NCI-H1436 treated with DMSO at 0.1 percent for 48 hours (cell line): ENCODE data around the gene THRB.

Experiments
- DNase-seq: peaks from one replicate; lab custom pipeline; 2025; lab: John Stamatoyannopoulos, UW

Gene THRB

DNA sequence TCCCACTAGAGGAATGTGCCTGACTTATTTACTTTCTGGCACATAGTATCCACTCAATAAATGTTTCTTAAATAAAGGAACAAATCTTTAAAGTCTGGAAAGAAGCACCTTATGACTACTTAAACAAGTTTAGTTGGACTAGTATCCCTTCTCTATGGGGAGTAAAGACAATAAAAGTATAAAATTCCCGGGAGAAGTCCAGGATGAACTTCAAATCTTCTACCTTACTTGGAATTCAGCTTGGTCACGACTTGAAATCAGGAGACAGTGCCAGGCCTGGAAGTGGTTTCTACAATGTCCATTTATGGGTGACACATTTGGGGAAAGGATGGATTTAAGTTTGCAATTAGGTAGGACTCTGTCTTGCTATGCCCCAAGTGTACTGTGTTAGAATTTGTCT is 353.1 kb downstream of the THRB start:
- no peak for DNase-seq

DNA sequence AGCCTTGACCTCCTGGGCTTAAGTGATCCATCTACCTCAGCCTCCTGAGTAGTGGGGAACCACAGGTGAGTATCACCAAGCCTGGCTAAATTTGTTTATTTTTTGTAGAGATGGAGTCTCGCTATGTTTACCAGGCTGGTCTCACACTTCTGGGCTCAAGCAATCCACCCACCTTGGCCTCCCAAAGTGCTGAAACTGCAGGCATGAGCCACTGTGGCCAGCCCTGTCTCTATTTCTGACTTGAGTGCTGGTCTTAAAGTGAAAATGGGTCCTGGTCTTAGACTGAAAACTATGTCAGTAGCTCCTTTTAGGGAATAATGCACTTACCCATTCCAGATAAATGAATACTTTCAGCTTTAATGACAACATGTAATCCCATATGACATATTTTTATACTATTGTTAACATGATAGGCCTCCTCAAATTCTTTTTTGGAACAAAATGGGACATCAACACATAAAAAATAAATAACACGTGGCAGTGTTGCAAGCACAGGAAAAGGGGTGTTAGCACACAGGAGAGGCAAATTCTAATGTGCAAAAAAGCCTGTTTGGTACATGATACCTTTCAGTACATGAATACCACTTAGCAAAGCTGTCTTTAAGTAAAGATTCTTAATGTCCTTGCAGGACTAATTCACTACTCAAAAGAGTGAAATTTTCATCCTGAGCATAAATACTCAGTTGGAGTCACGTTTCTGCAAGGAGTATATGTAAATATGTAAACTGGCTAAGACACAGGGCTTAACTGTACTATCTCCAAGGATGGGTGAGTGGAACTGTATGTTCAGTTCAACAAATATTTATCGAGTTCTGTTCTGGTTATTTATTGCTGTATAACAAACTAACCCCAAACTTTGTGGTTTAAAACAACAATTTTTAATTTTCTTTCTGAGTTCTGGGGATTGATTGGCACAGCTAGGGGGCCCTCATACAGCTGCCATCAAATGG is 354.9 kb downstream of the THRB start:
- DNase-seq = no peak

DNA sequence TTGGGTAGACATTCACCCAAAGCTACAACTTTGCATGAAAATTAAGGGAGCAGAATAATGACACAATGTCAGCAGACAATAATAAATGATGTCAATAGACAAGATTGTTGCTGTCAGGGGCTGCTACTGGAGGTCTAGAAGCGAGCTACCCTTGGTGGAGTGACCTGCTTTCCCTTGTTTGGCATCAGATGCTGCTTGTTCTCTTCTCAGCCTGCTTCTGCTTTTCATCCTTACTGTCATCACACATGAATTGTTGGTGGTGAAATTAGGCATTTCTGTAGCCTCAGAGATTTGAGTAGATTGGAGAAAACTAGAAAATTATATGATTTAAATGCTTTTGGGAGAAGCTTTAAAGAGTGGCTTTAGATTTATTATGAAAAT is 355.8 kb downstream of the THRB start:
- DNase-seq = no peak

DNA sequence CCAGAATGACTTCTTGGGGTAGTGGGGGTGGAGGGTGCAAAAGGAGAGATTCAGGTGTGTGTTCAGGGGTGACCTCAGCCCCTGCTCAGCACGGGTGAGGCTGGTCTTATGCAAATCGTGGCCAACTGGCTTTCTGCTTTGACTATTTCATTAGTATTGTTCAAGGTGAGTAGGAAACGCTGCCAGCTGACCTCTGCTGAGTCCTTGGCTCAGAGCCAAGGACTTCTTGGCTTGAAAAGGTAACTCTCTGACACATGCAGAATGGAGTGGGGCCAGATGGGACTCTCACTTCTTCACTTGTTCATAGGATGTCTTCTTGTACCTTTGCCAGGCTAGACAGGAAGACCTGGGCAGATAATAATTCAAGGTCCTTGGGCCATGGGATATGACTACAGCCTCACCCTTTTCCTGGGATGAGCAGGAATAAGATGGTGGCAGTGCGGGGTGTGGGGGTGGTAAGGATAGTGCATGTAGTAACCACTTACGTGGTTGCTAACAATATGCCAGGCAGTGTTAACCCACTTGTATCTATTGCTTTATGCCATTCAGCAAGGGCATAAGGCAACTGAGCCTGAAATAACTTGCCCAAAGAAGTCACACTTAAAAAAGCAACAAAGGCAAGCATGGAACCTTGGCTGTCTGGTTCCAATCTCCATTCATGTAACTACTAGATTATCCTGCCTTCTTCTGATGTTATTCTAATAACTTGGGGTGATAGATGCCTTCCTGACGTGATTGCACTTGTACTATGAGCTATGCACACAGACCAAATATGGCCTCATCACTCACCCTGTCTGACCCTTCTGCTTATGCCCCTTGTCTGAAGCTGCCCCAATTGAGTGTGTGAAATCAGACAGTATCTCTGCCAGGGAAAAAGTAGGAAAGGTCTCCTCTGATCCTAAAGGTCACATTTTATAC is 356.4 kb downstream of the THRB start:
- no peak for DNase-seq

DNA sequence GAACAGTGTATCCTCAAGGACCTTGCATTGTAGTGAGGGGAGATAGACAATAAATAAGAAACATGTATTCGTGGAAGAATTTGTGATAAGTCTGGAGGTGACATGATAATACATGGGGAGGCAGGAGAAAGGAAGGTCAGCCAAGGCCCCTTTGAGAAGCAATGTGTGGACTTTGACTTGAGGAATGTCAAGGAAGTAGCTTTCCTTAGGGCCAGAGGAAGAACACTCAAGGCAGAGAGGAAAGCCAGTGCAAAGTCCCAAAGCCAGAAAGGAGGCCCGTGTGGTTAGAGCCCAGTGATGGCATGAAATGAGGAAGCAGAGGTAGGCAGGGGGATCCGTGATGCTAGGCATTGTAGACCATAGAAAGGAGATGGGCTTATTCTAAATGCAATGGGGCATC is 357.3 kb downstream of the THRB start:
- no peak for DNase-seq

DNA sequence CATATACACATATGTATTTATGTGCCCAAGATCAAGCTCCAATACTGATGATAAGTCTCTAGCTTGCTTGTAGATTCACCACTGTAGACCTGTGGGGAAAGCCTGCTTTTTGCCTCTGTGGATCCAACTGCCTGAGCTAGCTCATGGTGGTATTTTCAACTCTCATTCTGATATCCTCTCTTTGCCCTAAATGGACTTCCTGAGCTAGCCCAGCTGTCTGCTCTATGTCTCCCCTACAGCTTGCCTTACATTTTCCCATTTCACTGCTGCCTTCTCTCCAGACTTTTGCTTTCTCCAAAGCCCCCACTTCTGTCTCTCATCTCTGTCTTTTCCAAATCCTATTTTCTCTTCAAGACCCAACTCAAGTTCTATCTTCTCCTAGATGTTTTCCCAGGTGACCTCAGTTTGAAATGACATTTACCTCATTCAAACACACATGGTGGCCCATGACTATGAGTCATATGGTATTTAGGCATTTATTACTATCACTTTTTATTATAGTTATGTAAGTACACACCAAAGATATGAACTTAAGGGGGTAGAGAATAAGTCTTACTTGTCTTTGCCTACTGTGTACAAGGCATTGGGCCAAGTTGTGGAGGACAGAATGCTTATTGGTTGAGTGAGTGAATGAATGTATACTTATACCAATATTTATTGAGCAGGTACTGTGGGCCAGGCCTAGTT is 357.9 kb downstream of the THRB start:
- no peak for DNase-seq

DNA sequence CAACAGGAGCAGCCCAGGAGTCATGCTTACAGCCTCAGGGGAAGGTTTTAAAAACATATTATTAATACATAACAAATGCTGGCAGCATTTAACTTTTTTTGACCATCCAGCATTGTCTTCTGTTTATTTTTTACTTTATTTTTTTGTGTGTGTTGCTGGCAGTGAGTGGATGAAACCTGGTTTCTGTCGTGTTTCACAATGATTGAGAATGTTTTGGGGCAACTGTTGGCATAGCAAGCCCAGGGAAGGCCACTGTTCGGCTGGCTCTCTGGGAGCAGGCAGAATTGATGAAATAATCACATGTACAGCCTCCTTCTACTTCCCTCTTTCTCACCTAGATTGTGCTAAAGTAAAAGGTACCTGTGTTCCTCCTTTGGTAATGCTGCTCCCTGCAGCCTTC is 359.4 kb downstream of the THRB start:
- no peak for DNase-seq

DNA sequence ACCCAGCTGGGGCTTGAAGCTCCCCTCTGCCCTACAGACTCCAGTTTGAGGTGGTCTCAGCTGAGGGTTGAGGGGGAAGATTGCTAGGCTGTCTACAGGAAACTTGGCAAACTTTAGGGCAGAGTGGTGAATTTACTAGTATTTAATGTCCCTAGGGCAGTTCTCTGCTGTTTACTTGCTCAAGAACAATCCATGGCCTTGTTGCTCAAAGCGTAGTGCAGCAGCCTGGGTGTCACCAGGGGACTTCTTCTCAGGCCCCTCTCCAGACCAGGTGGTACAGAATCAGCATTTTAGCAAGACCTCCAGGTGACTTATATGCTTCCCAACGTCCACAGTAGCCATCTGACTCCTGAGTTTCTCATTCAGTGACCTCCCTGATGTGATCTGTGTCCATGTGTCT is 360.7 kb downstream of the THRB start:
- no peak for DNase-seq

DNA sequence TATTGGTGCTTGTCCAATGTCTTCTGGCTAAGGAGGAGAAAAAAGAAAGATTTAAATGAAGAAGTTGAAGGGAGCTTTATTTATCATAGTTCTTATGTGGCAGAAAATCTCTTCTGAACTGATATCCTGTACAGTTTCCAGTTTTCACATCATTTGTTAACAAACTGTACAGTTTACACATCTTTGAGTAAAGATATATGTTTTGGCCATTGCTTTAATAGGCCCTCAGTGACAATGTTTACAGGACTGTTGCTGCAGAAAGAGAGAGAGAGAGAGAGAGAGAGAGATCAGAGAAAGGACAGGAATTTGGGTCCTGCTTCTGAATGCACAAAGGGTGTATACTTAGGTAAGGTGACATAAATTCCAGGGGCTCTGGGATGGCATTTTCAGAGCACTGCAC is 361.2 kb downstream of the THRB start:
- no peak for DNase-seq

DNA sequence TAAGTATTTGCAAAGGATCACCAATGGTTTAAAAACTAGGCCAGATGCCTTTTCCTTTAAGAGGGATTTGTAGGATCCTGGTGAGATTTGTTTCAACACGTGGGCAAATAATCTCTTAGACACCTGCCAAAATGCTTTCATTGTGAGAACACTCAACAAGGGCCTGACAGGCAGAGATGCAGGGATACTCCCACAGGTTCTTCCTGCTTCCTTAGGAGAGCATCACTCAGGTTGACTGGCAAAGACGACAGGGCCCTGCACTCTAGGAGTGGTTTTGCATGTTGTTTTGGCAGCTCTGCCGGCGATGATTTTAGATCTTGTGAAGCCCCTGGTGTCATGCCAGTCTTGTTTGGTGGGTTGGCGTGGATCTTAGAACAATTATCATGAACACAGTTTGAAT is 365.1 kb downstream of the THRB start:
- DNase-seq = no peak

DNA sequence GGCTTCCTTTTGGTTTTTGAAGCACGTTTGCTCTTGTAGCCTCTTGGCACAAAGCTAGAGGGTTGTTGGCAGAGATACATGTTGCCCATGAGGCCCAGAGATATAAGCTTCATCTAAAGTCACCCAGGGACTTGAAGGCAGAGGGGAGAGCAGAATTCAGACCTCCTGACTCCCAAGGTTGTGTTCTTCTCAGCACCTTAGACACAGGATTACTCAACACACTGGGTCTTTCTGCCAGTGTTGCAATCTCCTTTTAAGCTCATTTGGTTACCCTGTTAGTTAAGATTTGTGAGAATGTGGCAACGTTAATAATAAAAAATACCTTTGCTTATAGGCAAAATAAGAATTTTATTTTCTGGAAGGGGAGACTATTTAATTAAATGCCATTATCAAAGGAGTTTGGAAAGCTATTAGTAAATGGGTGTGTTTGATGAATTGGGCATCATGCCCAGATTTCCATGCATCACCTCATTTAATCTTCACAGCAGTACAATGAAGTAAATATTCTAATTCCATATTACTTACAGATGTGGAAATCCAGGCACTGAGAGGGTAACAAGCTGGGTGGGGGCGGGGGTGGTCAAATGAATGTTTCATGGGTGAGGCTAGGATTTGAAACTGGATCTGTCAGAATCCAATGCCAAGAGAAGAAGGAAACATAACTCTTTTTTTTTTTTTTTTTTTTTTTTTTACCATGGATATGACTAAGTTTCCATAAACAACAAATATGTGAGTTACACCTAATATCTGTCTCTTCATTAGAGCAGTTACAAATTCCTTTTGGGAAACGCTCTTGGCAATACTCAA is 366.2 kb downstream of the THRB start:
- DNase-seq = no peak

DNA sequence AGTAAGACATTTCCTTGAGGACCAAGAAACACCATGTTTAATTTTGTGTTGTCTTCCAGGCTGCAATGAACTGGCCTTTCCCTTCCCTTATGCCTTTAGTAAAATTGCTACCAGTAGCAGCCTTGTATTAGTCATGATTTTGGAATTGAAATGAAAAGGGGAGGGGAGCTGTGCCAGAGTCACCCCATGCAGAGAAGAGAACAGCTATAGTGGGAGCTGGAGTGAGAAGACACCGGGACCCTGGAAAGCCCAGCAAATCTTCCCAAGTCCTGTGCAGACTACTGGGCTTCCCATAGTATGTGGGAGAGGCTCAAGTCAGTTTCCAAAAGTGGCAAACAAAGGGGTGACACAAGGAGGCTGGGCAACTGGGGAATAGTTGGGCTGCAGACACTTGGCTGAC is 371.1 kb downstream of the THRB start:
- DNase-seq = no peak

DNA sequence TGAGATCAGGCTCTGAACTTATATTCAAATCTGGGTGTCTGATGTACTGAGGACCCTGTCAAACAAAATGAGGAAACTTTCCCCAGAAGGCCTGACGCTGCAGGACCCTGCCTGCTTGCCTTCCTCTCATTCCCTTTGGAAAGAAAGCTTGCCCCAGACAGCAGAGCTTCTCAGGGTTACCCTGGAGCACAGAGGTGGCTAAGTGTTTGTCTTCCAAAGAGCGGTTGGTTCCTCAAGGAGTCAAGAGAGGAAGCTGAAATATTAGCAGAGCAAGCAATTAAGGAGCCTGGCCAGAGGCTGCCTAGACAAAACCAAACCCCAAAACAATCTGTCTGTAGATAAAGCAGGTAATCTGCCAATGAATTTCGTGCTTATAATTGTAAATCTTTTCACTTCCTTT is 374.2 kb downstream of the THRB start:
- no peak for DNase-seq

DNA sequence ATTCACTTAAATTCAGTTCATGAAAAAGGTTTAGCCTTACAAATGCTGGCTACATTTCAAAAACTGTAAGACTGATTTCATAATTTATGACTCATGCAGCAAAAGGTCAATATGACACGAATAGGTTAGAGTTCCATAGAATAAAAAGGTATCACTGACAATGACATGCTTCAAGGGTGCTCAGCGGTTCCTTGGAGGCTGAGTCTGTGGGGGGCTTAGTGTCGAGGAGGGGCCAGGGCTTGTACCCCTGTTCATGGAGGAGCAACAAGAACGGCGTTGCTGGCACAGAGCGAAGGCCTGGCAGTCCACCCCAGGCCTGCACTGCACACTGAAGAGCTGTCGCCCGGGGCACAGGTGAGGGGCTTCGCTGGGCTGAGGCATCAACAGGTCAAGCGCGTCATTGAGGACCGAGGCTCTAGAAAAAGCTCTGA is 375.3 kb downstream of the THRB start:
- DNase-seq = no peak

DNA sequence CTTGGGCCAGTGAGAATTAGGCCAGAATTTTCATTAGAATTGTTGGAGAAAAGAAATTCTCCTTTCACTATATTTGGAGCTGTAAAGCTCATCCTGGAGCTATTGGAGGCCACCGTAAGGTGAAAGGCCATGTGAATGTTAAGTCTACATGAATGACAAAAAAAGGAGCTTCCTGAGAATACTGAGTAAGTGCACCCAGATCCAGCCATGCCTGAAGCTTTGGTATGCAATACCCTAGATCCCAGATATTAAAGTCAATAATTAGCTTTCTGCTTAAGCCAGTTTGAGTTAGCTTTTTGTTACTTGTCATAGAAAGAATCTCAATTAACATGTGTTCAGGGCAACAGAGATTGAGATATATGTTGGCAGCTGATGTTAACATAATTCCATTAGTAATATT is 377.1 kb downstream of the THRB start:
- no peak for DNase-seq

DNA sequence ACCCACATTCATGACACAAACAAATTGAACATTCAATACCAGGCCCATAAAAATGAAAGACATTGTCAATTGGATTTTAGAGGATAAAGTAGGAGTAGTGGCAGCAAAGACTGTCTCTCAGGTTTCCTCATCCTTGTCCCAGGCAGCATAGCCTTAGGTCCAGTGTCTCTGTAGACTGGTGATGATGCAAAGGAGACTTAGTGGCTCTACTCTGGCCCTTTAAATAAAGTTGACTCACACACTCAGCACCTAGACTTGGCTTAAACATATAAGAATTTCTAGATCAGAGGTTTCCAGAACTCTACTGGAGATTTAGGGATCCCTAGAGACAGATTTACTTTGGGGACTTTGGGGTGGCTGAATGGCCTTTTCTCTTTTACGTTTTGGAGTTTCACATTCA is 382.9 kb downstream of the THRB start:
- DNase-seq = no peak

DNA sequence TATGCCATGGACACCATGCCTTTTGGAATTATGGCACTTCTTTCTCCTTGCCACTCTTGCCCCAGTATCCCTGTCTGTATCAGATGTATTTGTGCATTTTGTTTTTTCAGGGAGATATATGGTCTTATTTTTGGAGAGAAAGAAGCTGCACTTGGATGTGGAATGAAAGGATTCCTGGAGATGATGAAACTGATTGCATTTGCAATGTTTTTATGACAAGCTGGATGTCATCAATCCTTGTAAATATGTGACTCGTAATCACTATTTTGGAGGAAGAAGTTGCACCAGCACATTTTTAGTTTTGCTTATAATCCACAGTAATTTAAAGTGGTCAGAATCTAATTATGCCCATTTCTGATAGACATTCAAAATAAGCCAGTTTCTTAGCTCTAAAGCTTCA is 384.6 kb downstream of the THRB start:
- DNase-seq = no peak

DNA sequence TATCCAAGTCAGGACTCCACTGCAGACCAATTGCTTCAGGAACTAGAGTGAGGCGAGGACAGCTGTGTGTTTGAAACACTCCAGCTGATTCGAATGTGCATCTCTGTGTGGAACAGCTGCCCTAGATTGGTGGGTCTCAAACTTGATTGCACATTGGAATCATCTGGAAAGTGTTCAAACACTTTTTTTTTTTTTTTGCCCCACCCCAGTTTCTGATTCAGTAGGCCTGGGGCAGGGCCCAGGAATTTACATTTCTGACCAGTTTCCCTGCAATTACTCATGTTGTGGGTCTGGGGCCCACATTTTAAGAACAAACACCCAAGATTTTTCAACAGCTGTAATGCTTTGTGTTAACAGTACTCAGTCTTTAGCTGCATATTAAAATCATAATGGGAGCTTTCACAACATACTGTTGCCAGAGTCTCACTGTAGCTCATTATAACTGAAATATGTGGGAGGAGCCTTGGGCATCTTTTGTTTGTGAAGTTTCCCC is 392.9 kb downstream of the THRB start:
- no peak for DNase-seq

DNA sequence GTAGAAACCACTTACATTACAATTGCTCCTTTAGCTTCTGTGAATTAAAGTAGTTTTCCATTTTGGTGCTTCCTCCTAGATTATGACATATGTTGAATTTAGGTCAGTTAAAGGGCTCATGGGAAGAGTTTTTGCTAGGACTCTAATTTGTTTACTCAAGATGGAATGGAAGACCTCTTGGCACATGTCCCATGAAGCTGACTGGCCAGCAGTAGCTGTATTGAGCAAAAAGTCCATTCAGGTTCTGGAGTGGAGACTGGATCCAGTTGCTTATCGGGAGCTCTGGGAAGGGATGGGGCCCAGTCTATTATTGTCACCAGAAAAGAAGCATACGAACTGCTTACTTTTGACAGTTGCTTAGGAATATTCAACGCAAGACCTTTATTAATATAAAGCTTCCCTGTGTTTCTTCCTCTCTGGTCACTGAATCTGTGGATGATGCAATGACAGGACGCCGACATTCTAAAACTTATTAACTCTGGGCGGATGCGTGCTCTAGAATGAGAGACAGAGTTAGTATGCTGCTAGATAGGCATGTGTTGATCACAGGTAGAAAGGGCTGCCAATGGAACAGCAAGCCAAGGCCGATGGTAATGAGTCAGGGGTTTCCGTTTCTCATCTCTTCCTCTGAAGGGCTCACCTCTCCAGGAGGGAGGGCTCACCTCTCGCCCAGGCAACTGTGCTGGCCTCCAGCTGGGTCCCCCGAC is 393.8 kb downstream of the THRB start:
- DNase-seq = no peak

DNA sequence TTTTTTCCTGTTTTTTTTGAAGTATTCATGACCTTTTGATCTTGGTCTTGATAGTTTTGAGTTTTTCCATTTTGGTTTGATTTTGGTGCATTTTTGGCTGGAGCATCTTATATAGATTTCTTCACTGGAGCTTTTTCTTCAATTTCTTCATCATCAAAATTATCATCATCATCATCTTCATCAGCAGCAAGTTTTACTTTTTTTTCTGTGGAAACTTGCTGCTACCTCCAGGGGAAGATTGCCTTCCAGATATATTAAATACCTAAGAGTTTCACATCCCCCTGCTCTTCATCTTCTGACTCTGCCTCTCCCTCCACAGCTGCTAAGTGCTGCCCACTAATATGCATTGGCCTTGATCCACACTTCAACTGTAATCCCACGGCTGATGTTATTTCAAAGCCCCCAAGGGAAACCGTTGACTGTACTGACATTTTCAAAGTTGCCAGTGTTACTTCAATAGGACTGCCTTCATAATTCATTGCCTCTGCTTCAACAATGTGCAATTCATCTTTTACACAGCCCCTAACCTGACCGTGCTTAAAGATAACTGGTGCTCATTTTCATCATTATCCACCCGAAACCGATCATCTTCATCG is 397.9 kb downstream of the THRB start:
- no peak for DNase-seq
